Measurements from ENCODE around the gene UFSP1. TPM values are rescaled to one million over a fixed set of nuclear protein-coding genes. Genes with fewer than 3 reads are reported as not detected.

The UFSP1 gene
- total RNA-seq, 1 donor: 1.5 TPM

DNA sequence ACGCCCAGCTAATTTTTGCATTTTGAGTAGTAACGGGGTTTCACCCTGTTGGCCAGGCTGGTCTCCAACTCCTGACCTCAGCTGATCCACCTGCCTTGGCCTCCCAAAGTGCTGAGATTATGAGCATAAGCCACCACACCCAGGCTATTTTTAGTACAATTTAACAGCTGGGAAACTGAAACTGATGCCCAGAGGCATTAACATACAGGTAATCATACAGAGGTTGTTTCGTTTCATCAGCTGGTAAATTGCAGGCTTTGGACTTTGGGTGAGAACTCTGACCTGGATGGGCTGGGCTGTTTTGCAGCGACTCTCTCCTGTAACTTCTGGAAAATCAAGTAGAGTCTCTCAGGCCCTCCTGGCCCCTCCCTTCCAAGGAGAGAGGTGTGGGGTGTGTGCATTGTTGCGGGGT is 12.4 kb upstream of the UFSP1 start:
- H3K27me3 ChIP-seq (ENCODE audit: insufficient read depth, low read length): peaks cover 9% of the 10 kb centered on the region
- H3K4me3 ChIP-seq (ENCODE audit: low read length): no peak overlapping the region
- H3K4me1 ChIP-seq (ENCODE audit: insufficient read depth, low read length): peaks cover 4% of the 10 kb centered on the region
- no peaks in the 10 kb centered on the region for H3K9me3 ChIP-seq (ENCODE audit: low read depth, low read length)

DNA sequence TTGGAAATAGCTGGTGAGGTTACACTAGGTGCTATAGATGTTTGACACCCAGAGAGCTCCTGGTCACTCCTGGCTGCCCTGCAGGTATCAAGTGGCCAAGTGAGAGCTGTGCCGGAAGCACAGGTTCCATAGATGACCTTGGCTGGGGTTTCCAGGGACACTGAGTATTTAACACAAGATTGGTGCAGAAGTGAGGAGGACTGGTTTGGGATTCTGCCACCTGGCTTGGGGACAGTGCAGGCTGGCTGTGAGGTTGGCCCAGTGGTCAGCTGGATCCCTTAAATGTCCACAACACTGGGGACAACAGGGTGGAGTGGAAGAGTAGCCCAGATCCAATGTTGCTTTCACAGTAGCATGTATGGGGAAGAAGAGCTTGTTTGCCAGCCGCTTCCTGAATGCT is 11.5 kb upstream of the UFSP1 start:
- Histone ChIP-seq H3K4me3 (ENCODE audit: low read length) (no peak overlapping the region), H3K27me3 (ENCODE audit: insufficient read depth, low read length) (peaks cover 15% of the 10 kb centered on the region), H3K9me3 (ENCODE audit: low read depth, low read length) (no peaks in the 10 kb centered on the region), H3K4me1 (ENCODE audit: insufficient read depth, low read length) (peaks cover 12% of the 10 kb centered on the region)

GRCh38 chr7:100899432-100899831 is 9.9 kb upstream of the UFSP1 start:
- H3K4me1 ChIP-seq (ENCODE audit: insufficient read depth, low read length): peaks cover 22% of the 10 kb centered on the region

DNA sequence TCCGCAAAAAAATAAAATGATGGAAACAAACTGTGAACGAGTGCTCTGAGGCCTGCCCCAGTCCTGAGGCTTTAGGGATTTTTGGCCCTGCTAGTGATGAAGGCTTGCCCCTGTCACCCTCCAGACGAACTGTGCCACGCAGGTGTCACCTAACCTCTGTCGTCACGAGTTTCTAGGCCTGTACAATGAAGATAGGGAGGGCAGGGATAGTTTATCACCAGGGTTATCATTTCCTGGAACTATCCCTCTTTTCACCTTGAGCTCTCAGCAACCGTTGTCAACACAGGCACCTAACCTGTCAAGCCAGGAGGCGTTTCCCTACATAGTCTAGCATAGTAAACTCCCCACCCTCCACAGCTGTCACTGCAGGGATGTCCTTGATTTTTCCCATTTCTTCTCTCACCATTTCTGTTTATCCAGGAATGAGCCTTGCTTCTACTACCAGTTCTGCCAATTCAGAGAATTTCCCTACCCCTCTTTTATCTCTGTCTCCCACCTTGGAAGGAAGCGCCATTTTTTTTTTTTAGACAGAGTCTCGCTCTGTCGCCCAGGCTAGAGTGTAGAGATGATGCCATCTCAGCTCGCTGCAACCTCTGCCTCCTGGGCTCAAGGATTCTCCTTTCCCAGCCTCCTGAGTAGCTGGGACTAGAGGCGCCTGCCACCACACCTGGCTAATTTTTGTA is 8.4 kb upstream of the UFSP1 start:
- peaks cover 35% of the 10 kb centered on the region for H3K27me3 ChIP-seq (ENCODE audit: insufficient read depth, low read length)

More at GRCh38 chr7:100899432-100899831, 9.9 kb upstream of the UFSP1 start:
- no peak overlapping the region for H3K4me3 ChIP-seq (ENCODE audit: low read length)
- no peaks in the 10 kb centered on the region for H3K9me3 ChIP-seq (ENCODE audit: low read depth, low read length)
- peaks cover 24% of the 10 kb centered on the region for H3K27me3 ChIP-seq (ENCODE audit: insufficient read depth, low read length)

GRCh38 chr7:100896732-100897608 is 7.5 kb upstream of the UFSP1 start:
- Histone ChIP-seq H3K4me1 (ENCODE audit: insufficient read depth, low read length) (peaks cover 22% of the 10 kb centered on the region), H3K27me3 (ENCODE audit: insufficient read depth, low read length) (peaks cover 44% of the 10 kb centered on the region), H3K4me3 (ENCODE audit: low read length) (no peak overlapping the region), H3K9me3 (ENCODE audit: low read depth, low read length) (no peaks in the 10 kb centered on the region)

More for the DNA sequence above, 8.4 kb upstream of the UFSP1 start:
- peaks cover 22% of the 10 kb centered on the region for H3K4me1 ChIP-seq (ENCODE audit: insufficient read depth, low read length)
- no peaks in the 10 kb centered on the region for H3K9me3 ChIP-seq (ENCODE audit: low read depth, low read length)
- no peak overlapping the region for H3K4me3 ChIP-seq (ENCODE audit: low read length)

DNA sequence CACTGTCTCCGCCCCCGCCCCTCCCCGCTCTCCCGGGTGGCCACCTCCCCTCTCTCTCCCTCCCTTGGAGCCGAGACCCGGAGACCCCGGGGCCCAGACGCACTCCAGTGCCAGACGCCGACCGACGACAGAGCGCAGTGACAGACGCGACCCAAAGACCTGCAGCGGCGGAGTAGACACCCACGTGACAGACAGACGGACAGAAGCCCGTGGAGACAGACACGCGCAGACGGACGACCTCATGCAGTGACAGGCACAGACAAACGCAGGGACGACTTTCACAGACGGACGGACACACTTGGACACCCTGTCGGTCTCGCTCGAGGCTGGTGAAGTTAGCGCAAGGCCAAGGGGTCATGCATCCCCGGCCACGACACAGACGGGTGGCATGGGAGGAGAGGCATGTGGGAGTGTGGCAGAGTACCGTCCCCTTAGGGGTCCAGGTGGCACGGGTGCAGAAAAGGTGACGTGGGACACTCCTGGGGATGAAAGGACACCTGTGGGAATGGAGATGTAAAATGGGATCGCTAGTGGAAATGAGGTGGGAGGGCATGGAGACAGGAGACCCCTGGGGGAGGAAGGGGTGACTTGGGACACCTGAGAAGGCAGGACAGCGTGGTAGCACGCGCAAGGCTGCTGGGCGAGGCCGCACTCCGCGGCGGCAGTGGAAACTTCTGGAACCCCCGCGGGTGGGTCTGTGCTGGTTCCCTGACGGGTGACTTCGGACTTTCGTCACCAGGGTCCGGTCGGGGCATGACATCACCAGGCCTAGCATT is 6.6 kb upstream of the UFSP1 start:
- H3K9me3 ChIP-seq (ENCODE audit: low read depth, low read length): no peaks in the 10 kb centered on the region
- peaks cover 24% of the 10 kb centered on the region for H3K4me1 ChIP-seq (ENCODE audit: insufficient read depth, low read length)
- H3K4me3 ChIP-seq (ENCODE audit: low read length): no peak overlapping the region
- H3K27me3 ChIP-seq (ENCODE audit: insufficient read depth, low read length): peaks cover 52% of the 10 kb centered on the region

DNA sequence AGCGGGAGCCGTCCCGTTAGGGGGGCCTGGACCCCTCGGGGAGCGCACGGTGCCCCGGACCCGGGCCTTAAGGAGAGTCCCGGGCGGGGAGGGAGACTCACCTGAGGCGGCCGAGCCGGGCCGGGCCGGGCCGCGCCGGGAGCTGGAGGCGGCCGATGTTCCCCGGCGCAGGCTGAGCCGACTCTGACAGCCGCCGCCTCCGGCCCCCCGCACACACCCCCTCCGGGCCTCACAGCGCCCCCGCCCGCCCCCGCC is 6.1 kb upstream of the UFSP1 start, which contains the start of gene ACHE:
Gene ACHE (minus strand): TSS at position 188 of the 255 bp plus-strand sequence. CDS start 1,656 bp downstream, outside the sequence.
- peak within 1 kb of the TSS; percentile 12 for H3K4me3 ChIP-seq (ENCODE audit: low read length)
- H3K9me3 ChIP-seq (ENCODE audit: low read depth, low read length): no peaks in the 10 kb centered on the region
- H3K27me3 ChIP-seq (ENCODE audit: insufficient read depth, low read length): peaks cover 58% of the 10 kb centered on the region
- peaks cover 29% of the 10 kb centered on the region for H3K4me1 ChIP-seq (ENCODE audit: insufficient read depth, low read length)

DNA sequence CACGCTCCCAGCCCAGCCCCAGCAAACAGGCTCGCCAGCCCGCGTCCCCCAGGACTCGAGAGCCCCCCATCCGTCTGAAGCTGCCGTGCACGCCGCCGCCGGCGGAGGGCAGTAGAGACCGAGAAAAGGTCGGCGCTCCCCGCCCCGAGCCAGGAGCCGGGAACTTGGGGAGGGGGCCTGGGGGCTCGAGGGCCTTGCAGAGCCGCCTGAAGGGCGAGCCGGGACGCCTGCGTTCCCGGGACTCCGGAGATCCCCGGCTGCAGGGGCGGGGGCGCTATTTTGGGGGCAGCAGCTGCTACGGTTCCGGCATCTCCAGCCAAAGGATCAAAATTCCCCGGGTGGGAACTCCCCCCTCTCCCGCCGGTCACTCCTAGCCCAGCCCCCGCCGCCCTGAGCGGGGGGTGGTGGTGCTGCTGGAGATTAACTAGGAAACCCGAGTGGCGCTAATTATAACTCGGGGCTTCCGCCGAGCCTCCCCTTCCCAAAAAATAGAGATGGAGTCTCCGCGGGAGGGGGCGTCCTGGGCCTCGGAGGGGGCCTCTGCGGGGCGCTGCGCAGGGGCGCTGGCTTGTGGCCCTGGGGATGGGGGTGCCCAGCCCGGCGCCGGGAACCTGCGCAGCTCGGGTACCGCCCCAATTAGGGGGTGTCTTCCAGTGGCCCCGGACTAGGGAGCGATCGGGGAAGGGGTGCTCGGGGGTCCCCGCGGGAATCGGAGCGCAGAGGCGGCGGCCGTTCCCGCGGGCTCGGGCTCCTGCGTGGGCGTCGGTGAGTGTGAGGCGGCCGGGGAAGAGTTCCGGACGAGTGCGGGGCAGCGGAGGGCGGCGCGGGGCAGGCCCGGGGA is 5.6 kb upstream of the UFSP1 start:
- H3K4me1 ChIP-seq (ENCODE audit: insufficient read depth, low read length): peaks cover 34% of the 10 kb centered on the region
- peak overlapping the region; percentile 12 for H3K4me3 ChIP-seq (ENCODE audit: low read length)
- peaks cover 59% of the 10 kb centered on the region for H3K27me3 ChIP-seq (ENCODE audit: insufficient read depth, low read length)
- H3K9me3 ChIP-seq (ENCODE audit: low read depth, low read length): no peaks in the 10 kb centered on the region

DNA sequence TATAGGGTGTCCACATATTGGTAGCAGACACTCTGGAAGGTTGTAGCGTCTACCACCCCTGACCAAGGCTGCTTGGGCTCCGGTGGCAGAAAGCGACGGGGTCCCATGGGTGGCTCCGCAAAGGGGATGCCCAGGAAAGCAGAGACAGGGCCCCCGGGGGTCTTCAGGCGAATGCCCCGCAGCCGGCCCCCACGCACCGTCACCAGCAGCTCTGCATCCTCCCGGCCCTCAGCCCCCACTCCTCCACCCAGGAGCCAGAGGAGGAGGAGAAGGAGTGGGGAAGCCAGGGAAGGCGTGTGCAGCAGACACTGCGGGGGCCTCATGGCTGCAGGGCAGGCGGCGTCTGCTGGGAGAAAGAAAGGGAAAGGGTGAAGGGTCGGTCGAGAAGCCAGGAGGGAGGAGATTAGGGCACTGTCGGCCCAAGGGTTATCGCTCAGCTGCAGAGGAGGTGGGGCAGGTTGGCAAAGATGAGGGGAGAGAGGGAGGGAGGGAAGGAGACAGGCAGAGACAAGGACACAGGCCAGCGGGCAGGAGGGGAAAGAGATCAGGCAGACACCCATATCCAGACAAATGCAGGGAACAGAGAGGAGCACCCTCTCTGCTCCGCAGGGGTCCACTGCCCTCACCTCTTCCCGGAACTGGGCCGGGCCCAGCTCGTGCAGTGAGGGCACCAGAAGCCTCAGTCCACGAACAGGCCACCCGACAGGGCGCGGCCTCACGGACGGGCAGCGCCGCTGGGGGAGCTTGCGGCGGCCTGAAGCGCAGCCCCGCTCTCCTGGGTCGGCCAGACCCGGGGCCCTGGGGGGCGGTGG is 4.6 kb upstream of the UFSP1 start:
- Histone ChIP-seq H3K4me3 (ENCODE audit: low read length) (no peak overlapping the region), H3K9me3 (ENCODE audit: low read depth, low read length) (no peaks in the 10 kb centered on the region), H3K4me1 (ENCODE audit: insufficient read depth, low read length) (peaks cover 40% of the 10 kb centered on the region), H3K27me3 (ENCODE audit: insufficient read depth, low read length) (peaks cover 59% of the 10 kb centered on the region)

- no peak overlapping the region for H3K4me3 ChIP-seq (ENCODE audit: low read length)
- no peaks in the 10 kb centered on the region for H3K9me3 ChIP-seq (ENCODE audit: low read depth, low read length)
- H3K4me1 ChIP-seq (ENCODE audit: insufficient read depth, low read length): peaks cover 47% of the 10 kb centered on the region
- H3K27me3 ChIP-seq (ENCODE audit: insufficient read depth, low read length): peaks cover 59% of the 10 kb centered on the region
Observed at GRCh38 chr7:100893318-100893895, 3.9 kb upstream of the UFSP1 start.

DNA sequence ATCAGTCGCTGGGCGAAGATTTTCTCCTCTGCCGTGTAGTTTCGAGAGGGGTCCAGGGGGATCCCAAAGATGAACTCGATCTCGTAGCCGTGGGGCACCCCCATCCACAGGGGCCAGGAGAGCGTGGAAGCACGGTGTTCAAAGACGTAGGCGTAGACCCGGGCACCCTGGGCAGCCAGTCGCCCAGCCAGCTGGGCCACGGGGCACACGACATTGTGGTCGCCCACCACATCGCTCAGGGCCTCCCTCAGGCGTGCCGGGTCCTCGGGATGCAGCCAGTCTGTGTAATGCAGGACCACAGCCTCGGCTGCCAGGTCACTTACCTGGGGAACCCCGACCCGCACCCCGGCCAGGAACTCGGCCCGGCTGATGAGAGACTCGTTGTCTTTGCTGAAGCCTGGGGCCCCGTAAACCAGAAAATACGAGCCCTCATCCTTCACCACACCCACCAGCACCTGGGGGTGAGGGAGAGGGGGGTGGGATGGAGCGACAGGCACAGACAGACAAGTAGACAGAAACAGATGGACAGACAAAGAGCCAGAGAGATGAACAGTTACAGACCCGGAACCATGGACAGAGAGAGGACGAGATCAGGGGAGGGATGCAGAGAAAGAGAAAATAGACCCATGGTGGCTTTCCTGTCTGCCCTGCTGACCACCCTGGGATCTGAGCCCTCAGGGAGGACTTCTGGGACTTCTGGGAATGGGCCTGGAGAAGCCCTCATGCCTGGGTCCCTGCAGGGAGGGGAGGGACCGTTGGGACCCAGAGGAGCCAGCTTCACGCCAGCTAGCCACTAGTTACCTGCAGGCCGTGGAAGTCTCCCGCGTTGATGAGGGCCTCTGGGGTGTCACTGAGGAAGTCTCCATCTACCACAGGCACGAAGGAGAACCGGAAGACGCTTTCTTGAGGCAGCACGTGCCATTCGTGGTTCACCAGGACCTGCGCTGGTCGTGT is 3.1 kb upstream of the UFSP1 start:
- no peak overlapping the region for H3K4me3 ChIP-seq (ENCODE audit: low read length)
- no peaks in the 10 kb centered on the region for H3K9me3 ChIP-seq (ENCODE audit: low read depth, low read length)
- peaks cover 55% of the 10 kb centered on the region for H3K4me1 ChIP-seq (ENCODE audit: insufficient read depth, low read length)
- peaks cover 55% of the 10 kb centered on the region for H3K27me3 ChIP-seq (ENCODE audit: insufficient read depth, low read length)

- Histone ChIP-seq H3K9me3 (ENCODE audit: low read depth, low read length) (no peaks in the 10 kb centered on the region), H3K27me3 (ENCODE audit: insufficient read depth, low read length) (peaks cover 50% of the 10 kb centered on the region), H3K4me3 (ENCODE audit: low read length) (no peak overlapping the region), H3K4me1 (ENCODE audit: insufficient read depth, low read length) (peaks cover 60% of the 10 kb centered on the region)
Observed at GRCh38 chr7:100891568-100892247, 2.2 kb upstream of the UFSP1 start.
